ENCODE results near the gene PARD3.

GRCh38 chr10:34710391-34710751 is 104.7 kb downstream of the PARD3 start:
- no peak for TF ChIP-seq TAF1 (IDR thresholded peaks at IDR 0.05; ENCODE audit: borderline replicate concordance, insufficient read depth, low read length)
- TF ChIP-seq POLR2AphosphoS5 (IDR thresholded peaks at IDR 0.05; ENCODE audit: low read depth, low read length) = no peak
- no peak for TF ChIP-seq REST (IDR thresholded peaks at IDR 0.05; ENCODE audit: insufficient read depth in 1 of 2, low read depth in 2 of 2, low read length in 2 of 2)
- no peak for TF ChIP-seq SIN3A (IDR thresholded peaks at IDR 0.05; ENCODE audit: borderline replicate concordance, insufficient read depth, low read length)
- no peak for TF ChIP-seq FOXP2 (optimal IDR thresholded peaks at IDR 0.05; ENCODE audit: borderline replicate concordance, extremely low read depth, extremely low read length, insufficient read depth)
